Body of pancreas (tissue), 4 donors: ENCODE data around the gene MAPK14. TPM values are rescaled to one million over a fixed set of nuclear protein-coding genes. Genes with fewer than 3 reads are reported as not detected.

ENCODE experiments used
- ATAC-seq: fragments of 150-250 bp; one replicate; pipeline ENCODE4 v1.9.1; 2016
- DNase-seq, 4 donors: peaks; one replicate each; pipeline ENCODE4 v3.0.0-alpha.2; 2019
- H3K27ac ChIP-seq, 4 donors: fragments of 200-600 bp; sonication (generic); 1 replicate in 3 of 4; 2 replicates in 1 of 4; pipeline versions ENCODE4 v1.5.1 to v1.6.1; 2016 to 2019; ENCODE audit warnings: mild to moderate bottlenecking in 1 of 4, mixed read lengths in 1 of 4, moderate library complexity in 1 of 4
- H3K27me3 ChIP-seq, 2 donors: fragments of 200-600 bp; sonication (generic); one replicate each; pipeline ENCODE4 v1.6.0; 2016; ENCODE audit warnings: mild to moderate bottlenecking in 1 of 2
- H3K36me3 ChIP-seq, 2 donors: fragments of 200-600 bp; sonication (generic); replicated peaks in 1 of 2; 2 replicates each; pipeline ENCODE4 v1.5.1; 2016; ENCODE audit warnings: low read depth in 2 of 2; ENCODE audit not compliant: insufficient read depth in 1 of 2
- H3K4me1 ChIP-seq: fragments of 200-600 bp; sonication (generic); one replicate; pipeline ENCODE4 v1.6.0; 2016
- H3K4me3 ChIP-seq, 2 donors: fragments of 200-600 bp; sonication (generic); 1 replicate in 1 of 2; 2 replicates in 1 of 2; pipeline ENCODE4 v1.5.1; 2016 to 2019
- H3K9me3 ChIP-seq, 3 donors: fragments of 200-600 bp; sonication (generic); 1 replicate in 2 of 3; 2 replicates in 1 of 3; pipeline ENCODE4 v1.5.1; 2016
- CTCF ChIP-seq, 7 experiments: fragments of 450-650 bp in 4 of 7; fragments of 200-600 bp in 3 of 7; sonication (generic) in 3 of 7; IDR thresholded peaks; one replicate each; pipeline ENCODE4 v1.5.1; 2016 to 2019; ENCODE audit warnings: antibody characterized with exemption in 7 of 7
- POLR2A ChIP-seq, 3 donors: fragments of 450-650 bp; IDR thresholded peaks; one replicate each; pipeline ENCODE4 v1.6.1; 2016; ENCODE audit warnings: antibody characterized with exemption in 3 of 3, mild to moderate bottlenecking in 2 of 3
- WGBS, 2 donors: methylation state at CpG; one replicate each; pipeline ENCODE4 v1.1.5; 2017; 5-methylcytosine and 5-hydroxymethylcytosine counted together
- intact Hi-C: fragments of 100-400 bp; cut with DNase I; formaldehyde crosslinking; loops from one replicate; pipeline ENCODE4 v1.15.1; 2023
- total RNA-seq, 2 donors: library from RNA; depleted of rRNA; stranded (reverse); fragments of >200 nt; gene quantifications; one replicate each; pipeline ENCODE4 v1.1.0, GENCODE V29; 2016

The MAPK14 gene
- total RNA-seq, 2 donors from 2014 or later: 30.3 to 33.7 TPM

GRCh38 chr6:36142971-36143838 is 115.6 kb downstream of the MAPK14 start:
- TF ChIP-seq CTCF (IDR thresholded peaks at IDR 0.05): no peak
- TF ChIP-seq POLR2A (IDR thresholded peaks at IDR 0.05): no peak
- DNase-seq (no peak), ATAC-seq (no peak)
- Histone ChIP-seq H3K27ac (no peak overlapping the region), H3K9me3 (no peaks in the 10 kb centered on the region), H3K4me3 (no peak overlapping the region), H3K36me3 (peaks cover 0 to 10% of the 10 kb centered on the region in 2 donors), H3K27me3 (no peaks in the 10 kb centered on the region), H3K4me1 (peaks cover 6% of the 10 kb centered on the region)
- WGBS, 2 donors: 85 to 95% methylated on average over 12 of the region's 13 CpGs
- intact Hi-C loops: no loop called here

GRCh38 chr6:36145495-36145894 is 117.9 kb downstream of the MAPK14 start:
- TF ChIP-seq POLR2A (IDR thresholded peaks at IDR 0.05): no peak
- no peak for TF ChIP-seq CTCF (IDR thresholded peaks at IDR 0.05)
- WGBS, 2 donors: 67 to 85% methylated on average over 4 of the region's 4 CpGs
- H3K27ac ChIP-seq: no peak overlapping the region
- no peak overlapping the region for H3K4me3 ChIP-seq
- ATAC-seq: no peak
- H3K4me1 ChIP-seq: no peaks in the 10 kb centered on the region
- no peaks in the 10 kb centered on the region for H3K36me3 ChIP-seq
- no peaks in the 10 kb centered on the region for H3K9me3 ChIP-seq
- intact Hi-C loops: no loop called here
- H3K27me3 ChIP-seq: no peaks in the 10 kb centered on the region
- DNase-seq: no peak

GRCh38 chr6:36147294-36147693 is 119.7 kb downstream of the MAPK14 start:
- Histone ChIP-seq H3K4me3 (no peak overlapping the region), H3K27ac (no peak overlapping the region), H3K27me3 (no peaks in the 10 kb centered on the region), H3K36me3 (no peaks in the 10 kb centered on the region), H3K4me1 (no peaks in the 10 kb centered on the region), H3K9me3 (no peaks in the 10 kb centered on the region)
- intact Hi-C loops: no loop called here
- TF ChIP-seq POLR2A (IDR thresholded peaks at IDR 0.05) (no peak), CTCF (IDR thresholded peaks at IDR 0.05) (no peak)
- DNase-seq: no peak
- no peak for ATAC-seq
- 84 to 95% methylated on average over 3 of the region's 3 CpGs for WGBS, 2 donors

GRCh38 chr6:36149476-36149875 is 121.9 kb downstream of the MAPK14 start:
- H3K9me3 ChIP-seq: no peaks in the 10 kb centered on the region
- no peaks in the 10 kb centered on the region for H3K36me3 ChIP-seq
- no peak for DNase-seq
- no peak overlapping the region for H3K27ac ChIP-seq
- intact Hi-C loops: no loop called here
- H3K27me3 ChIP-seq: no peaks in the 10 kb centered on the region
- ATAC-seq: no peak
- H3K4me3 ChIP-seq: no peak overlapping the region
- TF ChIP-seq POLR2A (IDR thresholded peaks at IDR 0.05) (no peak), CTCF (IDR thresholded peaks at IDR 0.05) (no peak)
- no peaks in the 10 kb centered on the region for H3K4me1 ChIP-seq

- H3K27me3 ChIP-seq: no peaks in the 10 kb centered on the region
- no peak overlapping the region for H3K27ac ChIP-seq
- WGBS, 2 donors: 53 to 67% methylated on average over 3 of the region's 3 CpGs
- no peaks in the 10 kb centered on the region for H3K4me1 ChIP-seq
- no peak for DNase-seq
- ATAC-seq: no peak
- no peaks in the 10 kb centered on the region for H3K9me3 ChIP-seq
- no peak overlapping the region for H3K4me3 ChIP-seq
- TF ChIP-seq CTCF (IDR thresholded peaks at IDR 0.05) (no peak), POLR2A (IDR thresholded peaks at IDR 0.05) (no peak)
- intact Hi-C loops: no loop called here
- H3K36me3 ChIP-seq: no peaks in the 10 kb centered on the region
These were observed 122.7 kb downstream of the MAPK14 start for GRCh38 chr6:36150283-36150682.
